GM21737 (cell line): ENCODE data around the gene CTNNA1.

Source experiments
- ATAC-seq: cut with Tn5 transposase; IDR thresholded peaks from one replicate; pipeline ENCODE4 v1.9.1; 2021; ENCODE audit warnings: mild to moderate bottlenecking, moderate library complexity; ENCODE audit not compliant: unreplicated experiment

CTNNA1 gene

GRCh38 chr5:138945421-138946240 is 192.4 kb downstream of the CTNNA1 start:
- no peak for ATAC-seq

DNA sequence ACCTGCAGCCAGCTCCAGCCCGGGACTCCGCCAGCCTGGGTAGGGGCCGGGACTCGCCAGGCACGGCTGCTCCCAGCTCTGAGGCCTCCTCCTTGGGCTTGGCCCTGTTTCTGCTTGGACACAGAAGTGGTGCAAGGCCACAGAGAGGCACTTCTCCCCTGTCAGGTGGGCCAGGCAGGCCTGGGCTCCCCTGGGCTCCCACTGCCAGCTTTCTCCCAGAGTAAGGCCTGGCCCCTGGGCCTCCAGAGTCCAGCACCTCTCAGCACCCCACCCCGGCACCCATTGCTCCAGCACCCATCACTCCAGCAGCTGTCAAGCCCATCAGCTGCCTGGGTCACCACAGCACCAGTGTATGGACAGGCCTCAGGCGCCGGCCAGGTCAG is 193.0 kb downstream of the CTNNA1 start:
- no peak for ATAC-seq

DNA sequence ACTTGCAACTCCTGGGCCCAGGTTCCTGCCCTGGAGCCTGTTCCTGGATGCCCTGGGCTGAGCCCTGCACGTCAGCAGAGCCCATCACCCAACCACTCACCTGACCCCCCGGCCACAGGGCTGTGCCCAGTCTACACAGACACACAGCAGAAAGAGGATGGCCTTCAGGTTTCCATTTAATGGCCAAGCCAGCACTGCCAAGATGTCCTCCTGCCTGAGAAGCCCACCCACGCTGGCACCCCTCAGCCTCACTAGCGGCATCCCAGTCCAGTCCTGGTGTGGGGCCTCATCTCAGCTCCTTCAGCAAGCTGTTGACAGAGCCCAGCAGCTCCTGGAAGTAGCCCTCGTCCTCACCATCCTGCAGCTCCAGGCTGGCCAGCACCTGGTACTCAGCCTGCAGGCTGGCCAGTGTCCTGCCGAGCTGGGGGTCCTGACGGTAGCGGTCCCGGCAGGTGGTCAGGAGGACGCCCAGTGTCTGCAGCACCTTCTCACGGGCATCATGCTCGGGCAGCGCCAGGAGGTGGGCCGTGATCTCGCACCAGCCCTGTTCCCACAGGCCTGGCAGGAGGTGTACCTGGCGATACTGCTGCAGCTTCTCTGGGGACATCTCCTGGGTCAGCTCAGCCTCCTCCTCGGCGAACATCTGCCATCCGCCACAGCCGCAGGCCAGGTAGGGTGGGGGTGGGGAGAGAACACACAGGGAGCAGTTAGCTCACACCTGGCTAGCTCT is 193.8 kb downstream of the CTNNA1 start:
- ATAC-seq, result no peak

GRCh38 chr5:138947780-138948179 is 194.6 kb downstream of the CTNNA1 start:
- no peak for ATAC-seq

DNA sequence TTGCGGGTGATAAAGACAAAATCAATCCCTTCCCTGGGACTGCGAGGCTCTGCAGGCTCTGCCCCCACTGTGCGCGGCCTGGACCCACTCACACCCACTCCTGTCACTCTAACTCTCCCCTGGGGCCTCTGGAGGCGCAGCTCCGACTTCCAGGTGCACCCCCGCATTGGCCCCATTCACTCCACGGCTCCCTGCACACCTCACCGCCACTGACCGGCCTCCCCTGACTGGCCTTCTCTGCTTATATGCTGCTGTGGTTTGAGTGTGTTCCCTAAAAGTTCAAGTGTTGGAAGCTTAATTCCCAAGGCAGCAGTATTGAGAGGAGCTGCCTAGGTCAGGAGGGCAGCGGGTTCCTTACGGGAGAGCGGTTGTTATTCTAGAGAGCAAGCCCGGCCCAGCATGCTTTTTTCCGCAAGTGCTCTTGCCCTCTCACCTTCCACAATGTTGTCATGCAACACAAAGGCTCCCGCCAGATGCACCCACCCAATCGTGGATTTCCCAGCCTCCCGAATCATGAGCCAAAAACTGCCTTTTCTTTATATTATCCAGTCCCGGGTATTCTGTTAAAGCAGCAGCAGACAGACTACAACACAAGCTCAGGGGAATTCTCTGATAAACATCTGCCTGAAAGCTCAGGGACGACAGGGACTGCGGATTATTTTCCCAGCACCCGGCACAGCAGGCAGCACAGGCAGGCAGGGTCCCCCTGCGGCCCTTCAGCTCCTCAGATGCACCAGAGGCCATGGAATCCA is 195.4 kb downstream of the CTNNA1 start:
- no peak for ATAC-seq

DNA sequence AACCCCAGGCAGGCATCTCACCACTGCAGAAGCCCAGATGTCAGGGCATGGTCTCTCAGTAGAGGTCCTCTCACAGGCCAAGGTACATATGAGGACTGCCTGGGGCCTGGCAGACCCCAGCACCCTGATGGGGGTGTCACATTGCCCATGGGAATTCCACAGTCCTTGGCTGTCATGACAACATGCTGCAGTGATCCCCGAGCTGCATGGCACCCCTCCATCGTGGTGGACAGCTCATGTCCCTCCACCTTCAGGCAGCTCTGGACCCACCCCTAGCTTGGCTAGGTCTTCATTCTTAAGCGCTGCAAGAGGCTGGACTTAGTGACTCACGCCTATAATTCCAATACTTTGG is 196.0 kb downstream of the CTNNA1 start:
- ATAC-seq, result no peak

GRCh38 chr5:138949988-138950387 is 196.8 kb downstream of the CTNNA1 start:
- no peak for ATAC-seq

DNA sequence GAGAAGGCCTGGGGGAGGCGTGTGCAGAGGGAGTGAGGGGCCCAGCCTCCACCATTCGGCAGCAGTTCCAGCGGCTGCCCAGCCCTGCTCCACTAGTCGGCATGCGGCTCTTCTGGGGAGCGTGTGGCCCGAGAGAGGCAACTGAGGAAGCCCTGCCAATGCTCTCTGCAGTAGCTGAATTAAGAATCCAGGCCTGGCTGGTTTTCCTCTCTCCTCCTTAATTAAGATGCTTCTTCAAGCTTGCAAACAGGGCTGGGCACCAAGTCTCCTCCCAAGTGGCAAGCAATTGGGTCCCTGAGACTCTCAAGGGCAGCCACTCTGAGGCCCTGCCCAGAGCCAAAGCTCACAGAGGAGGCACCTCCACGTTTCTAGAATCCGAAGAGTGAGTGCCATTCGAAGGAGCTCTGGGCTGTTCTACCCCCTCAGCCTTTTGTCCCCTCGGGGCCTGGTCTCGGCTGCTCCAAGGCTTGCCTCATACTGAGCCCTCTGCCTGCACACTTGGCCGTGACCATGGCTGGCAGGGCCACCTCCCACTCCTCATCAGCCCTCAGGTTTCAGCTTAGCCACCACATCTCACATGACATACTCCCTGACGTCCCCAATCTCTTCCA is 197.3 kb downstream of the CTNNA1 start:
- no peak for ATAC-seq

DNA sequence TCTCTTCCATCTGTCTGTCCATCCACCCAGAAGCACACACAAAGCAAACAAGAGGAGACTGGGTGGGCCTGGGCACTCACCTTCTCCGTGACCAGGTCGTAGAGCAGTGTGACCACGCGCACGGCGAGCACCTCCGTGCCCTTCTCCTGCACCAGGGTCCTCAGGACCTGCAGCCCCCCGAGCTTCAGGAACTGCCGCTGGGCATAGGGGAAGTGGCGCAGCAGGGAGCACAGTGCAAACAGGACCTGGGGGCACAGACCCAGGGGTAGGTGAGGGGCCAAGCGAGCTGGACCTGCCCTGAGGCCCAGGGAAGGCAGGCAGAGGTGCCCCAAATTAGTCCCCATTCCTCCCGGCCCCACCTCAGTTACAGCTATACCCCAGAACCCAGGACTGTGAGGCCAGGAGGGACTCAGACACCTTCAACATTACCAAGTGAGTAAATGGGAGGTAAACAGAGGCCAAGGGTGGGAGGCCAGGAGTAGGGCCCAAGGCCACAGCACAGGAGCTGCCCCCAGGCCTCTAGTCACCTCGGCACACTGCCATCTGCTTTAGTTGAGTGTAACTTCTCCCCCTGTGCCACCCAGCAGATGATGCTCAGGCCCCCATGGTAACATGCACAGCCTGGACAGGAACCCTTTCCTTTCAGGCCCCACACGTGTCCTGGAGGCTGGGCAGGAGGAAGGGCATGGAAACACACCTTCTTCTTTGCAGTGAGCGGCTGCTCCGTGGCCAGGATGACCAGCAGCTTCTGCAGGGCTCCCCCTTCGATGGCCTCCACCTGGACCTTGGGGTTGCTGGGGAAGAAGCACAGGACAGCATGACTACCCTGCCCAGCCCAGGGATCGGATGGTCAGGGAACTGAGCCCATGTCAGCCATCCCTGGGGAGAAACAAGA is 198.1 kb downstream of the CTNNA1 start:
- no peak for ATAC-seq

DNA sequence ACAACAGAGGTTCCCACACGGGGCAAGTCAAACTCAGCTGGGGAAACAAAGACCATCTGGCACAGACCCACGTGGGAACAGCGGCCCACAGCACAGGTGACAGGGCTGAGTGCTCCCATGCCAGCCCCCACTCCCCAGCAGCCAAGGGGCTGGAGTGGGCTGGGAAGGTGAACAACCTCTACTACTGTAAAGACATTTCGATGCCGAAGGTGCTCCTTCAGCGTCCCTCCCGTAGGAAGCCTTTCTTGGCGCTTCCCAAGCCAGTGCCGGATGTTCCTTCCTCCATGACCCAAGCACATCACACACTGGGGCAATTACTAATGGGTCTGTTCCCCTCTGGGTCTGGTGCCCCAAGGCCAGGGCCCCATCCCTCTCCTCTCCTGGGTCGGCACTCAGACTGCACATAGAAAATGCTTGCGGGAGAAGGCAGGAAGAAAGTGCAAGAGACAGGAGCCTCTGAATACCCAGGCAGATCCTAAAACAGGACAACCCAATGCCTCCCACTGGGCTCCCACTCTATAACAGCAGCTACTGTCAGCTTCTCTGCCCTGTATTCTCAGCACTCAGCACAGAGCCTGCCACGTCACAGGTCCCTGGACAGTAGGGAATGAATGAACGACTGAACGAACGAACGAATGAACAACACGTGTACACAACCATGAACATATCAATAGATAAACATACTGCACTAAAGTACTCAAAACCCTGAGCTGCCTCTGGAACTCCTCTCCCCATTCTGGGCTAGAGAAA is 198.9 kb downstream of the CTNNA1 start:
- ATAC-seq, result no peak

DNA sequence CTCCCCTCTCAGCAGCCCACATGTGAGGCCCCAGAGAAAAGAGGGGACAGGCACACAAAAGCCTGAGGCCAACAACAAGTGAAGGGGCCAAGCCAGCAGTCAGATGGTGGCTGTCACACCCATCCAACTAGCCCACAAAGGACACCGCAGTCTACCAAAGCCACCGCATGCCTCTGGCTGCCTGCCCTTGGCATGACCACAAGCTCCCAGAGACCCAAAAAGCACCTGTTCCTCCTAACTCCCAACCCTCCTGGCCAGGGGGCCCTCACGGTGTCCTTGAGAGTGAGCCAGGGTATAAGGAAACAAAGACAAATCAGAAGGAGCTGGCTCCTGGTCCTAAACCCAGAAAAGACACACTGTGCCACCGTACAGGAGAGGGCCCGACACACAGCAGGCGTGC is 199.7 kb downstream of the CTNNA1 start:
- no peak for ATAC-seq

GRCh38 chr5:138953387-138954256 is 200.4 kb downstream of the CTNNA1 start:
- peak; percentile 69 for ATAC-seq

DNA sequence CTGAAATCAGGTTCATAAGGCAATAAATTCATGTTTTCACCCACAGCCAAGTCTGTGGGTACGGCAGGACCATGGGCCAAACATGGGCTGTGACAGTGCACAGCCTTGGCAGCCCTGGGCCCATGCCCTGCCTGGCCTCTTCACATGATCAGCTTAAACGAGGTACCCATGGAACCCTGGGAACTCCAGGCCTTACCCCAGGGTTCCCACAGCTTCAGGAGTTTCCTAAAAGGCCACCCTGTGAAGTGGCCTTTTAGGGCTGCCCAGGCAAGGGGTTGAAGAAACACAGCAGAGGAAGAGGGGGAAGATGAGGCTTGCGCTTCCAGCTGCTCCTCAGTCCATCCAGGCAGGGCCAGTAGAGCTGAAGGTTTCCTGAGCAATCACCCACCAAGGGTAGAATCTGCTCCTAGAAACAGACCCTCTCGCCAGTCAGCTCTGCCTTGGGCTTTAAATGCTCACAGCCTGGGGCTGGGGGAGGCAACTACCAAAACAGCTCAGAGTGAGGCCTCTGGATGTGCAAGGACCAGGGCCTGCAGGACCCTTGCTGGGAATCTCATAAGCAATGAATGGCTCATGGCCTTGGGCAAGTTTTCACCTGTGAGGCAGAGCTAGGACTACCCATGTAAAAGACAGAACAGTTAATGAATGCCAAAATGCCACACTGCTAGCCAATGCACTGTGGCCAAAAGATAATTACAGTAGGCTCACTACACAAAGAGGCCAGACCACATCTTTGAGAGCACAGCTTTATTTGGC is 201.2 kb downstream of the CTNNA1 start:
- no peak for ATAC-seq

DNA sequence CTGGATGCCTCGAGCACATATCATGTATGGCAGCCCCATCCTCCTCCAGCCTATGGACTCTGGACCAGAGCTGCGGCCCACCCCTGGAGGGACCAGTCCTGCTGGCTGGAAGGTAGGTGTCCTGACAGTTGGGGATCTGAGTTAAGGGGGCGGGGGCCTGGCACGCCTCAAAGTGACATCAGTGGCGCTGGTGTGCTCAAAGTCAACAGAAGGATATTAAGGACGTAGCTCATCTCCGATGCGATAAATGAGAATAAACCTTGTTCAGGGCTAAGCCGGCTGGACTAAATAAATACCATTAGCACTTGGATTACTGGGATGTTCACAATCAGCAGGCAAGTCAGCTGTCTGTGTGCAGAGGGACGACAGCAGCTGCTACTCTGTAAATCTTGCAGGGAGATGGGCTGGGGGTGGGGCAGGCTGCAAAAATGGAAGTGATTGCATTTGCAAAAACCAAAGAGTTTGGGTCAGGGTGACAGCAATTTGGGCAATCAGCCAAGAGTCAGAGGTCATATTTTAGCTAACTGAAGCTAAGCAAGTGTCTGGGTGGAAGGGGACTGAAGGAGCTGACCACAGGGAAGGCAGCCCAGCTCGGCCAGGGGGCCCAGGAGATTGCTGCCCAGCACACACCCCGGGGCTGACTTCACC is 201.9 kb downstream of the CTNNA1 start:
- ATAC-seq, result no peak

DNA sequence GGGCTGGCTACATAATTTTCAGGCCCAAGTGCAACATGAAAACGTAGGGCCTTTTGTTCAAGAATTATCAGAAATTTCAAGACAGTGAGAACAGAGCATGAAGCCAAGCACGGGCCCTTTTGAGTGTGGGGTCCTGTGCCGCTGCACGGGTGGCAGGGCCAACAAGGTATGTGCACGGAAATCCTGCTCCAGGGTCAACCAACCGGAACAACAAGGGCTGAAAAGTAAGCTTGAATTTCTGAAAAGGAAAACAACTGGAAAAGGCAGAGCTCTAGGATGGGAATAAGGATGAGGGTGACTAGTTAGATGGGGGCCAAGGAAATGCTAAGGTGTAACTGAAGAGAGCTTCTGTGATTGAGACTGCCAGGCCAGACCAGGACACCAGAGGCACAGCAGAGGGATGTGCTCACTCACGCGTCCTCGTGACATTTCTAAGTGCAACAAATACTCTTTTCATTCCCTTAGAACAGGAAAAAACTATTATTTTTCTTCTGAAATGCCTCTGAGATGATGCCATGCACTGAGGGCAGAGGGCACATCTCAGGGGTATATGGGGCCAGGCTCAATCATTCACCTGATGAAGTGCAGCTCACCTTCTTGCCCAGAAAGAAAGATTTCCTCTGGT is 202.6 kb downstream of the CTNNA1 start:
- ATAC-seq, result no peak

- ATAC-seq, result no peak
Measured at GRCh38 chr5:138956801-138957200, 203.6 kb downstream of the CTNNA1 start.

DNA sequence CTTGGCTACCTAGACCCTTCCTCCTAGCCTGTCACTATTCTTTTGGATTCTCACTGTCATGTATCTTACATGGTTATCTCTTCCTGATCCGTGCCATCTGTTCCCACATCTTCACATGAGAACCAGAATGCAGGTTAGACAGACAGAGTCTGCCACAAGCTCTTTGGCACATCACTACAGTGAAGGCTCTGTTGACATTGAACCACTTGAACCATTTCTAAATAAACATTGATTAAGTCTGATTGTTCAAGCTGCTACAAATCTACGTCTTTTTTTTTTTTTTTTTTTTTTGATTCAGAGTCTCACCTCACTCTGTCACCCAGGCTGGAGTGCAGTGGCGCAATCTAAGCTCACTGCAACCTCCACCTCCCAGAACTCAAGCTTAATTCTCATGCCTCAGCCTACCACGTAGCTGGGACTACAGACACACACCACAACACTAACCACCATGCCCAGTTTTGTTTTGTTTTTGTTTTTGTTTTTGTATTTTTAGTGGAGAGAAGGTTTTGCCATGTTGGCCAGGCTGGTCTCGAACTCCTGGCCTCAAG is 207.0 kb downstream of the CTNNA1 start:
- ATAC-seq, result no peak
